GM21526 (cell line): ENCODE data around the gene MT1E.
"Not testable (repeated sequence)": the region's sequence is repeated elsewhere in the genome, so short reads cannot be mapped to it uniquely, and the experiment has no call there.

Source experiments
- ATAC-seq: cut with Tn5 transposase; IDR thresholded peaks from one replicate; pipeline ENCODE4 v1.9.1; 2021; ENCODE audit warnings: moderate library complexity; ENCODE audit not compliant: unreplicated experiment, low FRiP score

Gene MT1E

DNA sequence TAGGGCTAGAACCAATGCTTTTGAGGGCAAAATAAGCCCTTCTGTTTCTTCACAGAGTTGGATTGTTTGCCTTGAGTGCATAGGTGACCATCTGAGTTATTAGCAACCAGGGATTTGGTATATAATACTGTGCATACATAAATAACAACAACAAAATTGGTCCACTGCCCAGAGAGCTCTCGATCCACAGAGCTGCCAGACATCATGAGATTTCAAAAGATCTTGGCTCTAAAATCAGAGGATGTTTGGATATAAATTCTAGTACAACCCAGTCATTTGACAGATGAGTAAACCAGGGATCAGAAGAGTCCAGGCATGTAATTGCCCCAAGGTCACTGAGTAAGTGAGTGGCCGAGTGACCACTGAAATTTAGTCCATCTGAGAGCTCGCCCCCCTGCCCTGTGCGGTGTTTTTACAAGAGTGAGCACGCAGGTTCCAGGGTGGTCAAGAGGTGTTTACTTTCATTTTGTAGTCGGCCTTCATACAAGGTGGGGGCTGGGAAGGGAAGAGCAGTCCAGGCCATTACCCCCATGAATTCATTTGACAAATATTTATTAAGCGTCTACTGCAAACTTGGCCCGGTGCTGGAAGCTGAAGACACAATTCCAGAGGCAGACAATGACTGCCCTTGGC, 19.0 kb upstream of the MT1E start:
- ATAC-seq = no peak

DNA sequence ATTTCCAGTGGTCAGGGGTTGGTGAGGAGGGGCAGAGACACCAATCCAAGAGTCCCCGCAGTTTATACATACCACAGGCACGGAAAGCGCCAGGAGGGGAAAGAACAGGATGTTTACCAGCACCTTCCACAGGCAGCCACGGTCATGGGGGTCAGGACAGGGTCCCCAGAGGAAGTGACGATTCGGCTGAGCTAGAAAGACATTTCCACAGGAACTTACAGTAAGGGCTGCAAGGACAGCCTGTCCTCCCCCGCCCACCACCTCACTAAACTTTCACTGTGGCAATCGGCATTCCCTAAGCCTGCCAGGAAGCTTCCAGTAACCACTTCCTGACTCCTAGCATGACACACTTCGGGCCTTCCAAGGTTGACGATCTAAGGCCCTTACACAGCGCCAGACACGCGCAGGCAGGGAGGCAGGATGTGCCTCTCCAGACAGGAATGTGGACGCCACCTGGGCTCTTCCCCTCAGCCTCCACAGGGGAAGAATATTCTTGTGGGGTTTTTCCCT, 18.4 kb upstream of the MT1E start:
- ATAC-seq = no peak

- no peak for ATAC-seq
These were observed 17.9 kb upstream of the MT1E start for GRCh38 chr16:56607675-56608042.

GRCh38 chr16:56608043-56608875, 17.3 kb upstream of the MT1E start, which contains the start of gene MT2A:
MT2A (plus strand) TSS chr16:56608584; CDS start chr16:56608656, 72 bp downstream.
- ATAC-seq = peak; percentile 83

- no peak for ATAC-seq
These were observed 16.6 kb upstream of the MT1E start for GRCh38 chr16:56608876-56609462.

DNA sequence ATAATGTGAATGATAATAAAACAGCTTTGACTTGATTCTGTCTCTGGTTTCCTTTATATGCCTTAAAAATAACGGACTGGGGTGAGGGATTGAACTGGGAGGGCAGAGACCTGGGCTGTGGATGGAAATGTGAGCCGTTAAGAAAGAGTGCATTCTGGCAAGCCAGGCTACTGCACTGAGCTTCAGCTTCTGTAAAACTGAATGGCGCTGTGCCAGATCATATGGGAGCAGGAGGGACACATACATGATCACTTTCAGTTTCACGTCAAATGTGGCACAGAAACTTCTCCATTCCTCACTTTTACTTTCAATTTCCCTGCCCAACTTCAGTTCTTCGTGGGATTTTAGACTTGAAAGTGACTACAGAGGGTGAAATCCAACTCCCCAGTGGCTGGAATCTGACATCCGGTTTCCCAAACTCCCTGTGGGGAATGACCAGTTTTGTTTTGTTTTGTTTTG, 16.1 kb upstream of the MT1E start:
- ATAC-seq = peak; percentile 35

DNA sequence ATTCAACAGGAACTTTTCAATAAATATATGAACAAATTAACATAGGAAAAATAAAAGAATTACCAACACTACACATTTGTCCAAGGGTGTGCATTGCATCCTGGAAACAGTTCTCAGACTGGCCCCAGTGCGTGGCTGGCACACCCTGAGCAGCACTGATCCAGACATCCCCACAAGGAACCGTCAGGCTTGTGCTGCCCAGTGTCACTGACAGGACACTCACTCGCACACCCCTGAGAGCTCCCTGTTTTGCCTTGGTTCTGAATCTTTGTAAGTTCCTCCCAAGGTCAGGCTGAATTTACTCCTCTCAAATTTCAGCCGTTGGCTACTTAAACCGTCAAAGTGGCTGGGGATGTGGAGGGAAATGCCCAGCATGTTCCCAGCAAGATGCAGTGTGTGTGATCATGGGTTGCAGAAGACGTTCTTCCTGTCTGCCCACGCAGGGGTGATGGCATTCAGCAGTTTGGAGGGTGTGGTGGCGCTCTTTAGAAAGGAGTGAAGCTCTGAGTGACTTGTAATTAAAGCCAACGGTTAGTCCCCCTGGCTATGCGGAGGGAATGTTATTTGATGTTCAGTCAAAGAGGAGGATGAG, 15.5 kb upstream of the MT1E start:
- no peak for ATAC-seq

- ATAC-seq = no peak
These were observed 14.9 kb upstream of the MT1E start for GRCh38 chr16:56610609-56611111.

DNA sequence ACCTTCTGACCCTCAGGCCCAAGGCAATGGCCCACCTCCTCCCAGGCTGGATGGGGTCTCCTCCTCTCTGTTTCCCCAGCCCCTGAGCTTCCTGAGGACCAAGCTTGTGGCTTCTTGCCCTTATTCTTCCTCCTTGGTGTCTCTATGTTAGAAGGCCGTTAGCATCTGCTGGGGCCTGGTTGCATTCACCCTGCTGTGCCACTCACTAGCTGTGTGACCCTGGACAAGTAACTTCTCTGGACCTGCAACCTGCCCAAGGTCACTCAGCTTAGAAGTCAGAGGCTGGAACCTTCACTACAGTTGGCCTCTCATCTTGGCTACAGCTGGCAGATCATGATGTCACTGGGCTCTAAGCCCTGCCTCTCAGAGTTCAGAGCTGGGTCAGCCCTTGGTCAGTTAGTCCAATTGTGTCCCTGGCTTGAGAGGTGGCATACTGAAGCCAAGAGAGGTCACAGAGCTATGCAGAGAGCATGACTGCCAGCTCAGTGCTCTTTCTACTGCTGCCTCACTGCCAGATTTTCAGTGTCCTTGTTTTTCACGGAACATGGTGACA, 14.2 kb upstream of the MT1E start:
- no peak for ATAC-seq

DNA sequence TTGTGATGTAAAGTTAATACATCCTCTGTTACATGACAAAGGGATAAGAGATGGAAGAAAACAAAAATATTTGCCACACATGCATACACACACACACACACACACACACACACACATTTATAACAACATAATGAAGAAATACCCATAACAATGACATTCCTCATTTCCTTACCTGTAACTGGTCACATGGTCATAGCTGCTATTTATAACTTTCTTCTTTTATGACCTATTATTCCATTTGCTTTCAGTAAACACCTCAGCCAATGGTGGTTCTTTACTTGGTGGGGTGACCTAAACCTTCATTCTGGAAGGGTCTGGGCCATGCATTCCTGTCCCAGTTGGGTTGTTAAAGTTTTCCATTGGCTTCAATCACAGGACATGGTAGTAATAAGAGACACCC, 11.9 kb upstream of the MT1E start:
- no peak for ATAC-seq

DNA sequence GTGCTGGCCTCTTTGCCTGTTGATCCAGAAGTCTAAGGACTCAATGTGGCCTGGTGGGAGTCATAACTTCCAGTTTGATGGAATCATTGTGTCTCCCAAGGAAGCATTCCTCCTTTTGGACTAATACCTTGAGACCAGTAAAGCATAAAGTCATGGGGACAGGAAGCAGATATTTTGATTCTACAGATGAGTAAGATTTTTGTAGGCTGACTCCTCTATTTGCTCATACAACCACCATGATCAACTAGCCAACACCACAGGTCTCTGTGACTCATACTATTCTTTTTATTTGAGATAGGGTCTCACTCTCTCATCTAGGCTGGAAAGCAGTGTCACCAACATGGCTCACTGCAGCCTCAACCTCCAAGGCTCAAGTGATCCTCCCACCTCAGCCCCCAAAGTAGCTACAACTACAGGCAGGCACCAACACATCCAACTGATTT, 11.0 kb upstream of the MT1E start:
- no peak for ATAC-seq

DNA sequence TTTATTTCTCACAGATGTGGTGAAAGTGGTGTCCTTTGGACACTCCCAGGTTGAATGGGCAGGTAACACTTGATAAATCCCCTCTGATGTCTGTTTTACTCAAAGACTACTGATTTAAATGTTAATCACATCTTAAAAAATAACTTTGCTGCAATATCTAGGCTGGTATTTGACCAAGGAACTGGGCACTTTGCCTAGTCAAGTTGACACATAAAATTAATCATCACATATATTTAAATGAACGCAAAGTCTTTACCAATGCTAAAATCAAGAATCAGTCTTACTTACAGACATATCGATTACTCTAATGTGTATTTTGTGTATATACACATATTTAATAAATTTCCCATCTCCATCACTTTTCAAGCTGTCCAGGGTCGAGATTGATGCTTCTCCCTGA, 10.2 kb upstream of the MT1E start:
- ATAC-seq = no peak

GRCh38 chr16:56616608-56617211, 8.9 kb upstream of the MT1E start:
- ATAC-seq = no peak

DNA sequence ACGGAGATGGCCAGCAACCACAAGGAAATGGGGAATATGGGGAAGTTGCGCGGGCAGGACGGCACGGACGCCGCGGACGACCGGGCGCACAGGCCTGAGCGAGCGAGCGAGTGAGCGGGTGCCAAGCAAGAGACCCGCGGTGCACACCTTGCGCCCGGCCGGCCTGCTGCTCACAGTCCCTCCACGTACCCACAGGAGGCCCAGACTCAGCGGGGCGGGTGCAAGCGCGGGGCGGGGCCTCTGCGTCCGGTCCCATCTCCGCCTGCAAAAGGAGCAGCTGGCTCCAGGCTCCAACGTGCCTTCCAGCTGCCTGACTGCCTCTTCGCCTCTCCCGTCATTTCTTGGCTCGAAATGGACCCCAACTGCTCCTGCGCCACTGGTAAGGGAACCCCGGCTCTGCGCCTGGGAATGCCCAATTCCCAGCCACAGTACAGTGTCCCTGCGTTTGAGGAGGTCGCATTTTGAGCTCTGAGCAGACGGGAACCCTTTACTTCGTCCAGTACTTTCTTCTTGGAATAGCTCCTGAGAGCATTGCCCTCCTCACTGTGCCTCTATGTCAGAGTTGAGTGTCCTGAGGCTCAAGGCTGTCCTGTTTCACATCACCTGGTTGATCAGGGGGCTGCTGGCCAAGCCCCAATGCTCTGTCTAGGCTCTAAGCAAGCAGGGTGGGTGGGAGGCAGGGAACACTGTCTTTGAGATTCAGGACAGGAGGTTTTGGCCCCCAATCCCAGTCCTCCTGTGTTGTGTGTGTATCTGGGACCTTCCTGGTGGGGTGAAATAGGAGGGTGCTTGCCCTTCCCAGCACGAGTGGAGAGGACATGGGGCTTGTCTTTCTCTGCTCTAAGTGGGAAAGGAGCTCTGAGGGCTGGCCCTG, 8.1 kb upstream of the MT1E start:
- no peak for ATAC-seq

GRCh38 chr16:56618138-56618537, 7.4 kb upstream of the MT1E start:
- no peak for ATAC-seq

DNA sequence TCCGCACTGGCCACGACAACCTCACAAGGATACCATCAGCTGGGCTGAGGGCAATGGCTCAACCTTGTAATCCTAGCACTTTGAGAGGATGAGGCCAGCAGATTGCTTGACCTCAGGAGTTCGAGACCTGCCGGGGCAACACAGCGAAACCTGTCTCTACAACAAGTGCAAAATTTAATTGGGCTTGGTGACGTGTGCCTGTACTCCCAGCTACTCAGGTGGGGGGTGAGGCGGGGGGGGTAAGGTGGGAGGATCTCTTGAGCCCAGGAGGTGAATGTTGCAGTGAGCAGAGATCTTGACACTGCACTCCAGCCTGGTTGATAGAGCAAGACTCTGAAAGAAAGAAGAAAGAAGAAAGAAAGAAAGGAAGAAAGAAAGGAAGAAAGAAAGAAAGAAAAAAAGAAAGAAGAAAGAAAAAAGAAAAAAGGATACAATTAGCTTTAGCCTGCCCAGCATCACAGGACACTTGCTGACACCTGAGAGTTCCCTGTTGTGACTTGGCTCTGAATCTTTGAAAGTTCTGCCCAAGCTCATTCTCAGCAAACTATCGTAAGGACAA, 5.2 kb upstream of the MT1E start:
- no peak for ATAC-seq

GRCh38 chr16:56621665-56622445, 3.7 kb upstream of the MT1E start:
- ATAC-seq = not testable (repeated sequence)

DNA sequence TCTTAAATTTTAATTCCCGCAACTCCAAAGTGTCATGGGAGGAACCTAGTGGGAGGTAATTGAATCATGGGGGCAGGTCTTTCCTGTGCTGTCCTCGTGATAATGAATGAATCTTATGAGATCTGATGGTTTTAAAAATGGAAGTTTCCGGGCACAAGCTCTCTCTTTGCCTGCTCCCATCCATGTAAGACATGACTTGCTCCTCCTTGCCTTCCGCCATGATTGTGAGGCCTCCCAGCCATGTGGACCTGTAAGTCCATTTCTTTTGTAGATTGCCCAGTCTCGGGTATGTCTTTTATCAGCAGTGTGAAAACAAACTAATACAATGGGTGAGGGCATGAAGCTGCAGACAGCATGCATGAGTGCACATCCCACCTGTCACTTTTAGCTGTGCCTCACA, 2.4 kb upstream of the MT1E start:
- not testable (repeated sequence) for ATAC-seq
